ENCODE data around the gene YOD1.
"Not testable (repeated sequence)": the region's sequence is repeated elsewhere in the genome, so short reads cannot be mapped to it uniquely, and the experiment has no call there.

Gene YOD1

GRCh38 chr1:207047505-207047904 lies 3.5 kb downstream of the YOD1 start:
- no peak for DNase-seq

DNA sequence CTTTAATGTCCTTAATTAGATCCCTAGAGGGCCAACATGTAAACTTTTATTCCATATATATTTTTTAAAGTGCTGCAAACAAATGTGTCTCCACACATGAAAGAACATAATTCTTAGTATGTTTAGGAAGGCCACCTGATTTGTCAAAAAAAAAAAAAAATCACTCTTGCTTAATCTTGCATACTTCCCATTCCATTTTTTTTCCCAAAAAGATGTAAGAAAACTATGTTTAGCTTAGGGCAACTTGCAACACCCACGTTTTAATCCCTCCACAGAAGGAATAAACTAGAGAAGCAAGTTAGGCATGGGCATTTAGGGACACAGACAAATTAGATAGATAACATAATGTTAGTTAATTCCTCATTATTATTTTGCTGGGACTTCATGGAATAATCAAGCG lies 5.6 kb downstream of the YOD1 start:
- DNase-seq, result no peak

DNA sequence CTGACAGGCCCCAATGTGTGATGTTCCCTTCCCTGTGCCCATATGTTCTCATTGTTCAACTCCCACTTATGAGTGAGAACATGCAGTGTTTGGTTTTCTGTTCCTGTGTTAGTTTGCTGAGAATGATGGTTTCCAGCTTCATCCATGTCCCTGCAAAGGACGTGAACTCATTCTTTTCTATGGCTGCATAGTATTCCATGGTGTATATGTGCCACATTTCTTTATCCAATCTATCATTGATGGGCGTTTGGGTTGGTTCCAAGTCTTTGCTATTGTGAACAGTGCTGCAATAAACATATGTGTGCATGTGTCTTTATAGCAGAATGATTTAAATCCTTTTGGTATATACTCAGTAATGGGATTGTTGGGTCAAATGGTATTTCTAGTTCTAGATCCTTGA lies 9.6 kb downstream of the YOD1 start:
- not testable (repeated sequence) for DNase-seq

GRCh38 chr1:207040181-207040533 lies 10.9 kb downstream of the YOD1 start:
- DNase-seq, result no peak

- DNase-seq, result no peak
Measured at GRCh38 chr1:207039380-207040180, 11.4 kb downstream of the YOD1 start.

- no peak for DNase-seq
Measured at GRCh38 chr1:207036865-207037264, 14.1 kb downstream of the YOD1 start.

- DNase-seq, result no peak
Measured at GRCh38 chr1:207035877-207036551, 15.0 kb downstream of the YOD1 start.

DNA sequence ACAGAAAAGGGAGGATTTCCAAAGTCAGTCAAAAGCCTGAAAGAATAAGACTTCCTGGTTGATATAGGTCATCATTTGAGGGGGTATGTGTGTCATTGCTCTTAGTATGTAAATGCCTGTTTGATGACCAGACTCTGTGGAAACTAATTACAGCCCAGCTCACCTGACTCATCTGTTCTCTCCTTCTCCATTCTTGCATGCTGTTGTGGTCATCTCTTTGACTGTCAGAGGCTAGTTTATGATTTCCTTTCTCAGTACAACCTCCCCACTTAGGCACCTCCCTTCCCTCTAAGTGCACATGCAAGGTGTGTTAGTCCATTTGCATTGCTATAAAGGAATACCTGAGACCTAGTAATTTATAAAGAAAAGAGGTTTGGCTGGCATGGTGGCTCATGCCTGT lies 16.0 kb downstream of the YOD1 start:
- no peak for DNase-seq

GRCh38 chr1:207034208-207034607 lies 16.8 kb downstream of the YOD1 start:
- DNase-seq, result no peak

DNA sequence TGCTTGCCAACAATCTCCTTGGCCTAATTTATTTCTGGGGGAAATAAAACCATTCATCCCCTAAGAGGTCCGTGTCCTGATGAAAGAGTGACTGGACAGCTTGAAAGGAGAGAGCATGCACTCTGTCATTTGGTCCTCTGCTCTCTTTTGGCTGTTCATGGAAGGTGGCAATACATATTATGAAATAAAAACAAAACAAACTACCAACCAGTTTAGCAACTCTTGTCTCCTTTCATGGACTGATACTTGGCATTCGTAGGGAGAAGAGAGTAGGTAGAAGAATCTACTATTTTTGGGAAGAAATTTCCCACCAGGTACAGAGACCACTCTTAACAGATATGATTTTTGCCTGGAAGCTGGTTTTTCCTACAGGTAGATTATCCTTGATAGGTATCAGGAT lies 17.7 kb downstream of the YOD1 start:
- DNase-seq, result no peak

GRCh38 chr1:207032528-207033017 lies 18.4 kb downstream of the YOD1 start, which contains the start of gene C1orf116:
Gene C1orf116 (minus strand): TSS chr1:207032756. CDS start chr1:207027598, 5,158 bp downstream.
- peak; percentile 22 for DNase-seq

DNA sequence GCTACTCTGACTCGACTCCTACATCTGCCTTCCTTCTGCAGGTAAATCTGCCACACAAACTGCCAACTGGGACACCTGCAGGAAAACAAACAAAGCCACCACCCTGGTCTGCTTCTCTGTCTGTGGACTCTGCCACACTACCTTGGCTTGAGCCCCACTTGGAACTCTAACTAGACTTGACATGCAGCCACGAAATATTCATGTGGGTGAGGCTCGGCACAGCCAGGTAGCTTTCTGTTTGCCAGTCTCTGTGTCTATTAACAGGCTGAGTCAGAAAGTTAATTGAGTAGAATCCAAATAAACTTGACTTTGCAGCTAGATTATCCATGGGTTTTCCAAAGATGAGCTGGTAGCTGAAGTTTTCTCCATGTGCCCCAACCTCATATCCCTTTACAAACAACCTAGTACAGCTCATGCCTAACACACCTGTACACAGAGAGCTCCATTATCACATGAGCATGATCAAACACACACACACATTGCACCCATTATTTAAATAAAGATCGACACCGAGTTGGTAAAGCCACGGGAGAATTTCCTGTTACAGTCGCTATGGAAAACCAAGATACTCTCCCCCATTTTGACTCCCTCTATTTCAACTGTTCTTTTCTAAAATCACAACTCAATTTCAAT lies 19.3 kb downstream of the YOD1 start:
- no peak for DNase-seq

- DNase-seq, result no peak
Measured at GRCh38 chr1:207031016-207031415, 20.0 kb downstream of the YOD1 start.

- no peak for DNase-seq
Measured at GRCh38 chr1:207030522-207031009, 20.4 kb downstream of the YOD1 start.

DNA sequence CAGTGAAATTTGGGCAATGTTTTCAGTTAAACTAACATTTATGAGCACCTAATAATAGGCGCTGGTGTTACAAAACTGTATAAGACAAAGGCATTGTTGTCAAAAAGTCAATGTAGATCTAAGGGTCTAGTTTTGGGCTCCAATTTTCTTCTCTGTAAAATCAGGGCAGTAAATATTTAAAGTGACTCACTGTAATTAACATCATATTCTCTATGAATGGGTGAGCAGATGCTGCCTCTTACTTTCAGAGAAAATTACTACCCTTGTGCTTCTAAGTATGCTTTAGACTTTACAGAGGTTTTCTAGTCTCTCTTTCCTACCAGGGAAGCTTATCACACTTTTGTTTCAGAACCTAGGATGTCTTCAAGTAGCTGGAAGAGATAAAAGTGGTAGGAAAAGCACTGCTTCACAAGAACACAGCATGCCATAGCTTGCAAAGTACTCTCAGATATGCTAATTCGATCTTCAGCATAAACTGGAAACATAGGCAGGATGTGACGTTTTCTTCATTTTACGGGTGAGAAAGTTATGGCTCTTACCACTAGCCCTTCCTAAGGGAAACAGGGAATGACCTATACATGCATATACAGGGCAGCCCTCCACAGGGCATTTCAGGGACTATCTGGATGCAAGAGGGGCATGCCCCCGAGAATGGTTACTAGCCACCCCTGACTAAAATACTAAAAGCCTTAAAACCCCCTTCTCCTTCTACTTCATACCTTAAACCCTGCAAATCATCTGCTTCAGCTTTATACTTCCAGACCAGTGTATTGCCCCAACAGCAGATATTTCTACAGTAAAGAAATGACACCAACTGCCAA lies 21.1 kb downstream of the YOD1 start:
- no peak for DNase-seq

DNA sequence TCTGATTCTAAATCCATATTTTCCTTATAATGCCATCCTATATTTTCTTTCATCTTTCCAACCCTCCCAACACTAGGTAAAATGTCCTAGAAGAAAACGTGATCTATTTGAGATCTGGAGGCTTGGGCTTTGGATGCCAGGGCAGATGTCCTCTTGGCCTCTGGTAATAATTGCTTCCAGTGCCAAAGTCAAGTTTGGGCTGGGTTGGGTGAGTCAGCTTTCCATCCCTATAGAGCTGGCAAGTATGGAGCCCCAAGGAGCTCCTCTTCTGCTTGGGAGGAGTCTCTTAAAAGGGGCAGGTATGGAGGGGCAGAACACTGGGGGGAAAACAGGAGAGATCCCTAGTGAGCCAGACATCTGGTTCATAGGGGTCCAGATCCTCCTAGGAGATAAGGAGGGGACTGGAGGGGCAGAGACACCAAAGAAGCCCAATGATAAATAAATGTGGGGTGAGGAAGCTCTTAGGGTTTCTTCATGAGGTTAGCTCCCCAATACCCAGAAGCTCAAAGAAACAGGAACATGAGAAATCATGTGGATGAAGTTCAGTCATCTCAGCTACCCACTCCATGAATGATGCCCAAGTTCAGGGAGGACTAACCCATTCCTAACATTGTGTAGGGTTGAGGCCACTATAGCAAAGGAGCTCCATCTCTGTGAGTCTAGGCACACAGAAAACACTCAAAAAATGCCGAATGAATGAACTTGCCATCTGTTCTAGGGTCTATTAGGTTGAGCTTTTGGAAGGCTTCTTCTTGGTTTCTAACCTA lies 21.9 kb downstream of the YOD1 start:
- DNase-seq, result no peak

DNA sequence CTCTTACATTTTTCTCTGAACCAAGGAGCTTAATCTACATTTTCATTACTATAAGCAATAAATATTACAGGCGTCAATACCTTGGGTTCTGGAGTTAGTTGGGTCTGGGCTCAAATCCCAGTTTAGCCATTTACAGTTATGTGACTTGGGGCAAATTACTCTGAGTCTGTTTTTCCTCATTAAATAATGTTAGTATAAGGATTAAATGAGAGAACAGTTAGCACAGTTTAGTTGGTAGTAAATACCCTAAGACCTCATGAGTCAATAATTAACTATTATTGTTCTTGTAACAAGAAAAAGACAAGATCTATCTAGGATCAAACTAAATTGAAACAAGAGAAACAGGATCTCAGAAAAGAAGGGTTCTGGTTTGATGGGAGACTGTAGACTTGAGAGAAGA lies 23.1 kb downstream of the YOD1 start:
- no peak for DNase-seq

- no peak for DNase-seq
Measured at GRCh38 chr1:207027206-207027777, 23.7 kb downstream of the YOD1 start.

DNA sequence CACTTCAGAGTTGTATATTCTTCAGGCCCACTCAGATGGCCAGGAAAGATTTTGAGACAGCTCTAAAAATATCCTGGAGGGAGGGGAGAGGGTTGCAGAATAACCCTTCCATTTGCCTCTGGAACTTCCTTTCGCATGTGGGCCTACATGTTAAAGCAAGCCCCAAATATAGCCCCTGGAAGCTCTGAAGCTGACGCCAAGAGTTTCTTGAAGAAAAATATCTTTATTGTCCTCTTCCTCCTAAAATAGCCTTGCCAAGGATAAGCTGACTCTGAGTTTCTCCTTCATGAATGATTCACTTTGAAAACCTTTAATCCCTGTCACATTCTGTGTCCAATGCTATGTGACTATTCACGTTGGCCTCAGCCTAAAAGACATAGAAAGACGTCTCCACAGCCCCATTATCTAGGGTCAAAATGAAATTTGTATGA lies 24.9 kb downstream of the YOD1 start:
- DNase-seq, result no peak

DNA sequence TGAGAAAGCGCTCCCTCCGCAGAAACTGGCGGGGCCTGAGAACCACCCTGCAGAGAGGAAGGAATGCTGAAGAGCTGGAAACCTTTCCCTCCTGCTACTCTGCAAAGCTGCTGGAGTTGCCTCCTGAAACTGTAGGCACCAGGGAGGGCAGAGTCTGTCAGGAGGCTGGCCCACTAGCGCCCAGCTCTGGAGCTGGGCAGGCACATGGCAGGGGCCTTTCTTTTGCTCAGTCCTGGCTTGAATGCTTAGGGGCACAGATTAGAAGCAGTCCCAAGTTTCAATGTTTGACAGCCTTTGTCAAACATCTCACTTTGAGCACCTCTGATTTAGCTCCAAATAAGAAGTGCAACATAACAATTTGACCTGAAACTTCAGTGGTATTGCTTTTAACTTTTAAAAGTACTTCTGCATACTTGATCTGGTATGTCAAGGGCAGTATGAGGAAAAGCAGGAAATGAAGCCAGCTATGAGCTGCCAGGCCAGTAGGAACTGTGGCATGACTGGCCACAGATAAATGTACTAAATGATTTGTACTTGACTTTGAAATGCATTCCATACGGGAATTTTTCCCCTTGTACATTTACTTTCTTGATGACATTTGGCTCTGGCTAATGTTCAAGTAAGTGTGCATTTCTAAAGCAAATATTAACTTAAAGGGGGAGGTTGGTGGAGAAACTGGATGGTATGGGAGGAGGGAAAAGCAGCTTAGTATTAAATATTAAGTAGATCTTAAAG lies 25.7 kb downstream of the YOD1 start:
- no peak for DNase-seq

All from NCI-H526 treated with DMSO at 0.1 percent for 48 hours (cell line).